ENCODE data around the gene IQGAP2. TPM values are rescaled to one million over a fixed set of nuclear protein-coding genes. Genes with fewer than 3 reads are reported as not detected.

Gene IQGAP2
- total and polyA plus RNA-seq, 2 donors from 2014 or later: 23.2 to 35.8 TPM

GRCh38 chr5:76657683-76658311, 254.7 kb downstream of the IQGAP2 start:
- peaks cover 0 to 4% (median 2%) of the 10 kb centered on the region in 3 donors for H3K36me3 ChIP-seq (ENCODE audit: control insufficient read depth in 2 of 3, insufficient read depth in 3 of 3, low read length in 3 of 3)
- H3K9ac ChIP-seq (ENCODE audit: low read length in 3 of 3): no peak overlapping the region
- TF ChIP-seq CTCF (IDR thresholded peaks at IDR 0.05; ENCODE audit: borderline replicate concordance, extremely low read depth, insufficient read depth): no peak
- DNase-seq: no peak
- H3K27me3 ChIP-seq (ENCODE audit: control insufficient read depth, insufficient read depth, low read length): no peaks in the 10 kb centered on the region
- peak overlapping the region in 1 of 2 donors; percentile 28 for H3K27ac ChIP-seq (ENCODE audit: low read depth in 2 of 2, low read length in 2 of 2)
- no peaks in the 10 kb centered on the region for H3K4me1 ChIP-seq (ENCODE audit: control insufficient read depth in 2 of 3, insufficient read depth in 2 of 3, low read depth in 1 of 3, low read length in 3 of 3)
- intact Hi-C loops (cut with DNase I): no loop called here
- no peak for FAIRE-seq
- no peak overlapping the region for H3K4me3 ChIP-seq (ENCODE audit: low read length in 3 of 3)
- no peaks in the 10 kb centered on the region for H3K9me3 ChIP-seq (ENCODE audit: control insufficient read depth in 2 of 3, insufficient read depth in 1 of 3, low read length in 3 of 3)

GRCh38 chr5:76660360-76660759, 257.3 kb downstream of the IQGAP2 start:
- Histone ChIP-seq H3K4me3 (ENCODE audit: low read length in 3 of 3) (no peak overlapping the region), H3K27me3 (ENCODE audit: control insufficient read depth, insufficient read depth, low read length) (no peaks in the 10 kb centered on the region), H3K9ac (ENCODE audit: low read length in 3 of 3) (no peak overlapping the region), H3K27ac (ENCODE audit: low read depth in 2 of 2, low read length in 2 of 2) (no peak overlapping the region), H3K4me1 (ENCODE audit: control insufficient read depth in 2 of 3, insufficient read depth in 2 of 3, low read depth in 1 of 3, low read length in 3 of 3) (no peaks in the 10 kb centered on the region), H3K36me3 (ENCODE audit: control insufficient read depth in 2 of 3, insufficient read depth in 3 of 3, low read length in 3 of 3) (peaks cover 0 to 10% (median 2%) of the 10 kb centered on the region in 3 donors), H3K9me3 (ENCODE audit: control insufficient read depth in 2 of 3, insufficient read depth in 1 of 3, low read length in 3 of 3) (no peaks in the 10 kb centered on the region)
- no peak for TF ChIP-seq CTCF (IDR thresholded peaks at IDR 0.05; ENCODE audit: borderline replicate concordance, extremely low read depth, insufficient read depth)
- DNase-seq (peak in 1 of 5 donors; percentile 37), FAIRE-seq (no peak)
- intact Hi-C loops (cut with DNase I): no loop called here

- no peak for DNase-seq
- Histone ChIP-seq H3K9me3 (ENCODE audit: control insufficient read depth in 2 of 3, insufficient read depth in 1 of 3, low read length in 3 of 3) (no peaks in the 10 kb centered on the region), H3K27ac (ENCODE audit: low read depth in 2 of 2, low read length in 2 of 2) (no peak overlapping the region), H3K4me1 (ENCODE audit: control insufficient read depth in 2 of 3, insufficient read depth in 2 of 3, low read depth in 1 of 3, low read length in 3 of 3) (no peaks in the 10 kb centered on the region), H3K4me3 (ENCODE audit: low read length in 3 of 3) (no peak overlapping the region), H3K36me3 (ENCODE audit: control insufficient read depth in 2 of 3, insufficient read depth in 3 of 3, low read length in 3 of 3) (peaks cover 2 to 10% (median 2%) of the 10 kb centered on the region in 3 donors), H3K27me3 (ENCODE audit: control insufficient read depth, insufficient read depth, low read length) (no peaks in the 10 kb centered on the region), H3K9ac (ENCODE audit: low read length in 3 of 3) (no peak overlapping the region)
- no peak for FAIRE-seq
- intact Hi-C loops (cut with DNase I): no loop called here
- no peak for TF ChIP-seq CTCF (IDR thresholded peaks at IDR 0.05; ENCODE audit: borderline replicate concordance, extremely low read depth, insufficient read depth)
Measured at GRCh38 chr5:76662521-76662920, 259.4 kb downstream of the IQGAP2 start.

- FAIRE-seq: no peak
- H3K27me3 ChIP-seq (ENCODE audit: control insufficient read depth, insufficient read depth, low read length): no peaks in the 10 kb centered on the region
Measured at GRCh38 chr5:76663573-76663972, 260.5 kb downstream of the IQGAP2 start.

More at GRCh38 chr5:76663573-76663972, 260.5 kb downstream of the IQGAP2 start:
- H3K27ac ChIP-seq (ENCODE audit: low read depth in 2 of 2, low read length in 2 of 2): no peak overlapping the region
- H3K4me1 ChIP-seq (ENCODE audit: control insufficient read depth in 2 of 3, insufficient read depth in 2 of 3, low read depth in 1 of 3, low read length in 3 of 3): no peaks in the 10 kb centered on the region
- intact Hi-C loops (cut with DNase I): no loop called here
- DNase-seq: no peak
- H3K4me3 ChIP-seq (ENCODE audit: low read length in 3 of 3): no peak overlapping the region
- peaks cover 2 to 7% (median 2%) of the 10 kb centered on the region in 3 donors for H3K36me3 ChIP-seq (ENCODE audit: control insufficient read depth in 2 of 3, insufficient read depth in 3 of 3, low read length in 3 of 3)
- no peak for TF ChIP-seq CTCF (IDR thresholded peaks at IDR 0.05; ENCODE audit: borderline replicate concordance, extremely low read depth, insufficient read depth)
- H3K9ac ChIP-seq (ENCODE audit: low read length in 3 of 3): no peak overlapping the region
- H3K9me3 ChIP-seq (ENCODE audit: control insufficient read depth in 2 of 3, insufficient read depth in 1 of 3, low read length in 3 of 3): no peaks in the 10 kb centered on the region

Data from kidney (tissue), 14 donors.